Measurements from ENCODE around the gene IL9. TPM values are rescaled to one million over a fixed set of nuclear protein-coding genes. Genes with fewer than 3 reads are reported as not detected.

IL9 gene
- total and polyA plus RNA-seq, 2 of the 13 experiments (the other 11 are each of a cell fraction or from before 2014, with no cell fraction given), result not detected

DNA sequence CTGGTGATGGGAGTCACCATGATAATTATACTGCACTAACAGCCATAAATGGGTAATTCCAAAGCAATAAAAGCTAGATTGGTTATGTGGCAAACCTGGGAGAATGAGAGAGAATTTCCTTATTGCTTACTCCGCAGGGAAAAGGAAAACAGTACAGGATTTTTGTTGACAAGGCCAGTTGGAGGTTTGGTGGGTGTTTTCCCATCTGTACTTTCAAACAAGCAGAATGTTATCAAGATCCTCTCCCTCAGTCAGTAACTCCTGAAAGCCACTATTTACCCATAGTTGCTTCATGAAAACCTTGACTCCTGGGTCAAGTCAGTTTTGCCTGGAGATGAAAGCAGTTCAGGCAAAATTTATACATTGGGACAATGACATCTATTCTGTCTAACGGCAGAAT is 26.4 kb downstream of the IL9 start (continued):
- no peak for TF ChIP-seq AGO2 (optimal IDR thresholded peaks at IDR 0.05; ENCODE audit: low read depth, low read length)
- TF ChIP-seq NR2F2 (IDR thresholded peaks at IDR 0.05; ENCODE audit: borderline replicate concordance, low read depth), result peak; percentile 56; the same call in 1 of the 2 replicates
- TF ChIP-seq, protein P1, sequence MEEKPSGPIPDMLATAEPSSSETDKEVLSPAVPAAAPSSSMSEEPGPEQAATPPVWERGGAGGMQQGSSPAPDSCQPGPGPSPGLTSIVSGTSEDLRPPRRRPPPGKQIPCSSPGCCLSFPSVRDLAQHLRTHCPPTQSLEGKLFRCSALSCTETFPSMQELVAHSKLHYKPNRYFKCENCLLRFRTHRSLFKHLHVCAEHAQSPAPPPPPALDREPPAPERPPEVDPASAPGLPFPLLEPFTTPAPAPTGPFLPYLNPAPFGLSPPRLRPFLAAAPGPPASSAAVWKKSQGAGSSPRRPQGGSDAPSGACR (CRISPR knock-in tag; IDR thresholded peaks at IDR 0.05), result no peak
- TF ChIP-seq ZNF468 (CRISPR knock-in tag; IDR thresholded peaks at IDR 0.05), result no peak
- TF ChIP-seq, protein P2, sequence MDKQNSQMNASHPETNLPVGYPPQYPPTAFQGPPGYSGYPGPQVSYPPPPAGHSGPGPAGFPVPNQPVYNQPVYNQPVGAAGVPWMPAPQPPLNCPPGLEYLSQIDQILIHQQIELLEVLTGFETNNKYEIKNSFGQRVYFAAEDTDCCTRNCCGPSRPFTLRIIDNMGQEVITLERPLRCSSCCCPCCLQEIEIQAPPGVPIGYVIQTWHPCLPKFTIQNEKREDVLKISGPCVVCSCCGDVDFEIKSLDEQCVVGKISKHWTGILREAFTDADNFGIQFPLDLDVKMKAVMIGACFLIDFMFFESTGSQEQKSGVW (CRISPR knock-in tag; IDR thresholded peaks at IDR 0.05; ENCODE audit: borderline replicate concordance), result no peak
- TF ChIP-seq RCOR2 (CRISPR knock-in tag; IDR thresholded peaks at IDR 0.05), result no peak
- TF ChIP-seq KDM6A (CRISPR knock-in tag; IDR thresholded peaks at IDR 0.05; ENCODE audit: low read depth), result no peak
- TF ChIP-seq NCOA2 (CRISPR knock-in tag; IDR thresholded peaks at IDR 0.05), result peak; percentile 86
- no peak for TF ChIP-seq ZNF557 (CRISPR knock-in tag; IDR thresholded peaks at IDR 0.05)
- no peak; the same call in 1 of the 2 replicates for TF ChIP-seq SALL1 (CRISPR knock-in tag; IDR thresholded peaks at IDR 0.05)
- TF ChIP-seq, protein P3, sequence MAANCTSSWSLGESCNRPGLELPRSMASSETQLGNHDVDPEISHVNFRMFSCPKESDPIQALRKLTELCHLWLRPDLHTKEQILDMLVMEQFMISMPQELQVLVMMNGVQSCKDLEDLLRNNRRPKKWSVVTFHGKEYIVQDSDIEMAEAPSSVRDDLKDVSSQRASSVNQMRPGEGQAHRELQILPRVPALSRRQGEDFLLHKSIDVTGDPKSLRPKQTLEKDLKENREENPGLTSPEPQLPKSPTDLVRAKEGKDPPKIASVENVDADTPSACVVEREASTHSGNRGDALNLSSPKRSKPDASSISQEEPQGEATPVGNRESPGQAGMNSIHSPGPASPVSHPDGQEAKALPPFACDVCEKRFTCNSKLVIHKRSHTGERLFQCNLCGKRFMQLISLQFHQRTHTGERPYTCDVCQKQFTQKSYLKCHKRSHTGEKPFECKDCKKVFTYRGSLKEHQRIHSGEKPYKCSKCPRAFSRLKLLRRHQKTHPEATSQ (CRISPR knock-in tag; IDR thresholded peaks at IDR 0.05; ENCODE audit: borderline replicate concordance), result no peak
- no peak for TF ChIP-seq ZFP1 (CRISPR knock-in tag; IDR thresholded peaks at IDR 0.05)
- TF ChIP-seq ZNF326 (CRISPR knock-in tag; IDR thresholded peaks at IDR 0.05; ENCODE audit: borderline replicate concordance), result no peak
- peak; percentile 76 for TF ChIP-seq NR2F6 (IDR thresholded peaks at IDR 0.05)
- peak; percentile 55; the same call in 1 of the 2 replicates for TF ChIP-seq NR2F6 (CRISPR knock-in tag; IDR thresholded peaks at IDR 0.05)
- TF ChIP-seq NKX3-1 (CRISPR knock-in tag; IDR thresholded peaks at IDR 0.05), result no peak
- no peak for TF ChIP-seq ZNF264 (CRISPR knock-in tag; IDR thresholded peaks at IDR 0.05)
- TF ChIP-seq TRIM24 (CRISPR knock-in tag; IDR thresholded peaks at IDR 0.05), result no peak
- no peak for TF ChIP-seq SATB2 (CRISPR knock-in tag; IDR thresholded peaks at IDR 0.05)
- no peak for TF ChIP-seq ZNF768 (CRISPR knock-in tag; IDR thresholded peaks at IDR 0.05)
- TF ChIP-seq, protein P4, sequence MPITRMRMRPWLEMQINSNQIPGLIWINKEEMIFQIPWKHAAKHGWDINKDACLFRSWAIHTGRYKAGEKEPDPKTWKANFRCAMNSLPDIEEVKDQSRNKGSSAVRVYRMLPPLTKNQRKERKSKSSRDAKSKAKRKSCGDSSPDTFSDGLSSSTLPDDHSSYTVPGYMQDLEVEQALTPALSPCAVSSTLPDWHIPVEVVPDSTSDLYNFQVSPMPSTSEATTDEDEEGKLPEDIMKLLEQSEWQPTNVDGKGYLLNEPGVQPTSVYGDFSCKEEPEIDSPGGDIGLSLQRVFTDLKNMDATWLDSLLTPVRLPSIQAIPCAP (CRISPR knock-in tag; IDR thresholded peaks at IDR 0.05; ENCODE audit: low read depth), result no peak
- no peak for TF ChIP-seq ZBTB3 (CRISPR knock-in tag; IDR thresholded peaks at IDR 0.05; ENCODE audit: borderline replicate concordance, low read depth)
- TF ChIP-seq HMGA1 (CRISPR knock-in tag; conservative IDR thresholded peaks at IDR 0.05), result no peak
- TF ChIP-seq SP1 (IDR thresholded peaks at IDR 0.05), result no peak
- no peak for TF ChIP-seq SP1 (CRISPR knock-in tag; IDR thresholded peaks at IDR 0.05)
- no peak for TF ChIP-seq ZNF333 (CRISPR knock-in tag; IDR thresholded peaks at IDR 0.05; ENCODE audit: borderline replicate concordance)
- TF ChIP-seq, protein P5, sequence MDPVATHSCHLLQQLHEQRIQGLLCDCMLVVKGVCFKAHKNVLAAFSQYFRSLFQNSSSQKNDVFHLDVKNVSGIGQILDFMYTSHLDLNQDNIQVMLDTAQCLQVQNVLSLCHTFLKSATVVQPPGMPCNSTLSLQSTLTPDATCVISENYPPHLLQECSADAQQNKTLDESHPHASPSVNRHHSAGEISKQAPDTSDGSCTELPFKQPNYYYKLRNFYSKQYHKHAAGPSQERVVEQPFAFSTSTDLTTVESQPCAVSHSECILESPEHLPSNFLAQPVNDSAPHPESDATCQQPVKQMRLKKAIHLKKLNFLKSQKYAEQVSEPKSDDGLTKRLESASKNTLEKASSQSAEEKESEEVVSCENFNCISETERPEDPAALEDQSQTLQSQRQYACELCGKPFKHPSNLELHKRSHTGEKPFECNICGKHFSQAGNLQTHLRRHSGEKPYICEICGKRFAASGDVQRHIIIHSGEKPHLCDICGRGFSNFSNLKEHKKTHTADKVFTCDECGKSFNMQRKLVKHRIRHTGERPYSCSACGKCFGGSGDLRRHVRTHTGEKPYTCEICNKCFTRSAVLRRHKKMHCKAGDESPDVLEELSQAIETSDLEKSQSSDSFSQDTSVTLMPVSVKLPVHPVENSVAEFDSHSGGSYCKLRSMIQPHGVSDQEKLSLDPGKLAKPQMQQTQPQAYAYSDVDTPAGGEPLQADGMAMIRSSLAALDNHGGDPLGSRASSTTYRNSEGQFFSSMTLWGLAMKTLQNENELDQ (CRISPR knock-in tag; IDR thresholded peaks at IDR 0.05; ENCODE audit: borderline replicate concordance), result no peak
- peak; percentile 76 for TF ChIP-seq ISL2 (CRISPR knock-in tag; IDR thresholded peaks at IDR 0.05)
- no peak for TF ChIP-seq ZNF24 (IDR thresholded peaks at IDR 0.05)
